DND-41 (cell line): Measurements from ENCODE around the gene IFNA16.
"Not testable (repeated sequence)": the region's sequence is repeated elsewhere in the genome, so short reads cannot be mapped to it uniquely, and the experiment has no call there.

ENCODE experiments used
- ATAC-seq: fragments of 200-7000 bp; cut with Tn5 transposase; 3 replicates; pipeline ENCODE4 v1.9.1; 2021; ENCODE audit warnings: low read depth; ENCODE audit not compliant: insufficient read depth
- DNase-seq: peaks from one replicate; pipeline ENCODE4 v3.0.0-alpha.2; 2020
- H2AFZ ChIP-seq: 2 replicates; pipeline ENCODE4 v1.6.0; 2012; ENCODE audit warnings: low read depth, low read length
- H3K27ac ChIP-seq: 2 replicates; pipeline ENCODE4 v1.5.1; 2012; ENCODE audit warnings: low read length, inconsistent platforms
- H3K27me3 ChIP-seq: fragments of 200-600 bp; sonication (generic); 2 replicates; pipeline ENCODE4 v1.6.0; 2012; ENCODE audit warnings: low read length, mild to moderate bottlenecking, inconsistent platforms; ENCODE audit not compliant: insufficient read depth, poor library complexity
- H3K36me3 ChIP-seq: 2 replicates; pipeline ENCODE4 v1.5.1; 2012; ENCODE audit warnings: low read length, inconsistent platforms; ENCODE audit not compliant: insufficient read depth
- H3K4me1 ChIP-seq: 2 replicates; pipeline ENCODE4 v1.5.1; 2012; ENCODE audit warnings: mild to moderate bottlenecking, low read length; ENCODE audit not compliant: insufficient read depth
- H3K4me2 ChIP-seq: 2 replicates; pipeline ENCODE4 v1.6.0; 2012; ENCODE audit warnings: mild to moderate bottlenecking, moderate library complexity, low read length, inconsistent platforms; ENCODE audit not compliant: insufficient read depth
- H3K4me3 ChIP-seq, 2 experiments: fragments of 200-600 bp in 1 of 2; shearing (Covaris generic) in 1 of 2; 2 replicates each; pipeline ENCODE4 v1.5.1; 2012 to 2016; ENCODE audit warnings: inconsistent platforms in 2 of 2, low read length in 2 of 2, mild to moderate bottlenecking in 2 of 2, low read depth in 1 of 2, moderate library complexity in 1 of 2
- H3K79me2 ChIP-seq: 2 replicates; pipeline ENCODE4 v1.6.0; 2012; ENCODE audit warnings: low read length, inconsistent platforms; ENCODE audit not compliant: insufficient read depth
- H3K9ac ChIP-seq: 2 replicates; pipeline ENCODE4 v1.6.0; 2012; ENCODE audit warnings: low read depth, mild to moderate bottlenecking, inconsistent platforms, low read length, moderate library complexity
- H3K9me3 ChIP-seq: 2 replicates; pipeline ENCODE4 v1.5.1; 2012; ENCODE audit warnings: low read length, moderate library complexity, mild to moderate bottlenecking, inconsistent platforms; ENCODE audit not compliant: insufficient read depth, severe bottlenecking
- H4K20me1 ChIP-seq: 2 replicates; pipeline ENCODE4 v1.6.0; 2012; ENCODE audit warnings: low read length; ENCODE audit not compliant: insufficient read depth
- CTCF ChIP-seq: IDR thresholded peaks from 2 replicates; pipeline ENCODE4 v1.5.1; 2012; ENCODE audit warnings: borderline replicate concordance, low read length, moderate library complexity, mild to moderate bottlenecking; ENCODE audit not compliant: poor library complexity, severe bottlenecking; ENCODE audit errors: extremely low read depth
- EZH2 ChIP-seq: IDR thresholded peaks from 3 replicates; pipeline ENCODE4 v1.6.1; 2012; ENCODE audit warnings: borderline replicate concordance, low read depth, mild to moderate bottlenecking, moderate library complexity, low read length, inconsistent platforms; ENCODE audit not compliant: severe bottlenecking

Gene IFNA16

GRCh38 chr9:21217211-21217610 is at the start of gene IFNA16:
Gene IFNA16 (minus strand): TSS chr9:21217311. CDS start chr9:21217305, 6 bp downstream.
- H3K9ac ChIP-seq, H3K27ac ChIP-seq, DNase-seq, H3K9me3 ChIP-seq, H3K79me2 ChIP-seq, H3K4me2 ChIP-seq, H4K20me1 ChIP-seq, H3K36me3 ChIP-seq, H3K4me1 ChIP-seq, H3K4me3 ChIP-seq, ATAC-seq, H2AFZ ChIP-seq, H3K27me3 ChIP-seq: not testable (repeated sequence)

DNA sequence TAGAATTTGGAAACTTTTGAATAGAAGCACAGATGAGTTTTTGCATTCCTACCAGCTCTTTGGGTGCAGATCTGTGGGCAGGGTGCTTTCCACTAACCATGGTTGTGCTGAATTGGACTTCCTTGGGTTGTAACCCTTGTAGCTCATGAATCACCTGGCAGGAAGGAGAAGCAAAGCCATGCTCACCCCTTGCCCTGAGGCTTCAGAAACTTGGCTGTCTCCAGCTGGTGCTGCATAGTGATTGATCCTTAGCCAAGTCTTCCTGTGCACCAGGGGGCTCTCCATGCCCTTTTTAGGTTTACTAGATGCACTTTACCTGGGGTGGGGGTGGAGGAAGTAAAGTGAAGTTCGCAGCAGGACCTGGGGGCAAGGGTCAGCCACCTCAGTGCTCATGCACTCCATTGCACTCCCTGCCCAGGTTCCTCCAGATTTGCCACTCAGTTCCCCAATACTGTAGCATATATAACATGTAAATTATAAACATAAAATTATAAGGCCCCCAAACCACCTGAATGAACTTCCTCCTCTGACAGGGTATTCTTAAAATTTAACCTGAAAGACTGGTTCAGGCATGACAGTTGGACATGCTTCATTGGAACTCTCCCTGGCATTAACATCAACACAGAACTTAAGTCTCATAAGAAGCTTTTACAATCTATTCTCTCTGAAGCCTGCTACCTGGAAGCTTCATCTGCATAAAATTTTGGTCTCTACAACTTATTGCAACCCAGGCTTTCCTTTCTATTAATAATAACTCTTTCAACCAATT is 48.5 kb upstream of the IFNA16 start:
- Histone ChIP-seq H3K4me3 (no peak overlapping the region), H3K79me2 (no peaks in the 10 kb centered on the region), H3K9ac (no peak overlapping the region), H3K4me2 (no peak overlapping the region), H3K27me3 (no peaks in the 10 kb centered on the region), H3K4me1 (no peaks in the 10 kb centered on the region), H2AFZ (no peak overlapping the region), H3K9me3 (no peaks in the 10 kb centered on the region), H3K27ac (no peak overlapping the region), H3K36me3 (no peaks in the 10 kb centered on the region), H4K20me1 (no peaks in the 10 kb centered on the region)
- TF ChIP-seq EZH2: no peak
- TF ChIP-seq CTCF: no peak
- no peak for ATAC-seq
- no peak for DNase-seq

- no peak overlapping the region for H3K4me2 ChIP-seq
- TF ChIP-seq CTCF (no peak), EZH2 (no peak)
- DNase-seq: no peak
- H3K4me3 ChIP-seq: no peak overlapping the region
- H3K79me2 ChIP-seq: no peaks in the 10 kb centered on the region
- no peak overlapping the region for H3K9ac ChIP-seq
- no peaks in the 10 kb centered on the region for H3K36me3 ChIP-seq
- peaks cover 14% of the 10 kb centered on the region for H3K27me3 ChIP-seq
- ATAC-seq: no peak
- H3K9me3 ChIP-seq: no peaks in the 10 kb centered on the region
- H3K4me1 ChIP-seq: peaks cover 10% of the 10 kb centered on the region
- no peak overlapping the region for H3K27ac ChIP-seq
- no peaks in the 10 kb centered on the region for H4K20me1 ChIP-seq
- no peak overlapping the region for H2AFZ ChIP-seq
Observed at GRCh38 chr9:21255538-21256212, 38.6 kb upstream of the IFNA16 start.

GRCh38 chr9:21252721-21253547 is 35.8 kb upstream of the IFNA16 start:
- Histone ChIP-seq H3K27me3 (peaks cover 18% of the 10 kb centered on the region), H3K9ac (no peak overlapping the region), H3K27ac (no peak overlapping the region), H3K79me2 (no peaks in the 10 kb centered on the region), H3K36me3 (no peaks in the 10 kb centered on the region), H3K4me3 (no peak overlapping the region), H4K20me1 (no peaks in the 10 kb centered on the region), H3K9me3 (no peaks in the 10 kb centered on the region), H2AFZ (no peak overlapping the region), H3K4me2 (peak overlapping the region; percentile 50; the same call in 1 of the 2 replicates), H3K4me1 (peaks cover 10% of the 10 kb centered on the region)
- TF ChIP-seq CTCF (peak; percentile 60), EZH2 (no peak)
- DNase-seq (peak; percentile 55), ATAC-seq (peak; percentile 92)
